HUES6 (cell line): ENCODE measurements around the gene MOCS1.

ENCODE experiments used
- H3K27ac ChIP-seq: 2 replicates; pipeline ENCODE4 v1.7.0; 2013; ENCODE audit warnings: low read depth, mild to moderate bottlenecking, low read length, inconsistent platforms
- H3K27me3 ChIP-seq: 2 replicates; pipeline ENCODE4 v1.6.1; 2013; ENCODE audit warnings: low read length; ENCODE audit not compliant: control insufficient read depth, insufficient read depth
- H3K36me3 ChIP-seq: 2 replicates; pipeline ENCODE4 v1.6.1; 2013; ENCODE audit warnings: low read length; ENCODE audit not compliant: control insufficient read depth, insufficient read depth
- H3K4me1 ChIP-seq: 2 replicates; pipeline ENCODE4 v1.6.1; 2013; ENCODE audit warnings: low read length; ENCODE audit not compliant: control insufficient read depth, insufficient read depth
- H3K4me3 ChIP-seq: 2 replicates; pipeline ENCODE4 v1.5.1; 2013; ENCODE audit warnings: low read depth, low read length
- H3K9ac ChIP-seq: one replicate; pipeline ENCODE4 v1.6.1; 2013; ENCODE audit warnings: mild to moderate bottlenecking, low read length
- H3K9me3 ChIP-seq: 2 replicates; pipeline ENCODE4 v1.6.1; 2013; ENCODE audit warnings: low read depth, low read length; ENCODE audit not compliant: control insufficient read depth, insufficient read depth

Gene MOCS1

DNA sequence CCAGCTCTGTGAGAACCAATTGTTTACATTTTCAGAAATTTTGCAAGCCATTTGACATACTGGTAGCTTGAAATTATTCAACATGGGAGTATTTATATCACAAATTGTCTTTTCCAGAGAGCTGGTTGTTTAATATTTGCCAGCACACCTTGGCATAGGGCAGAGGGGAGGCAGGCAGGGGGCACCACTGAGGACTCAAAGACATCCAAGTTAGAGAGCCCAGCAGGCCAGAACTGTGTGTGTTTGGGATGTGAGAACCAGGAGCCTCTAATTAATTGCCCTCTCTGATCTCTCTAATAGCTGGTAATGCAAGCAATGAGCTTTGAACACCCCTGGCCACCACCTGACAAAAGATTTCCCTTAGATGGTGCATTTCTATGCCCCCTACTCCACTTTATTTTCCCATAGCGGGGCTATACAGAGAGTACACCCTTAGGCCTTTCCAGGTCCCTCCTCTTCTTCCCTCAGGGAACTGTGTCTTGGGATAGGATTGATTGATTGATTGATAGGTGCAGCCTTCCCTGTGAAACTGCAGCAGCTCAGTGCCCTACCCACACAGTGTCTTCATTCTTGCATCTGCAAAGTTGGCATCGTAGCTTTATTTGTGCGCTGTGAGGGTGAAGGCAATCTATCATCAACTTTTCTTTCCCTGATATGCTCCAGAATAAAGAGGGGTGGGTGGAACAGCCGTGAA is 29.2 kb downstream of the MOCS1 start:
- H3K4me1 ChIP-seq: no peaks in the 10 kb centered on the region
- no peaks in the 10 kb centered on the region for H3K9me3 ChIP-seq
- no peak overlapping the region for H3K4me3 ChIP-seq
- H3K27ac ChIP-seq: no peak overlapping the region
- peaks cover 23% of the 10 kb centered on the region for H3K36me3 ChIP-seq
- no peaks in the 10 kb centered on the region for H3K27me3 ChIP-seq
- H3K9ac ChIP-seq: no peak overlapping the region

DNA sequence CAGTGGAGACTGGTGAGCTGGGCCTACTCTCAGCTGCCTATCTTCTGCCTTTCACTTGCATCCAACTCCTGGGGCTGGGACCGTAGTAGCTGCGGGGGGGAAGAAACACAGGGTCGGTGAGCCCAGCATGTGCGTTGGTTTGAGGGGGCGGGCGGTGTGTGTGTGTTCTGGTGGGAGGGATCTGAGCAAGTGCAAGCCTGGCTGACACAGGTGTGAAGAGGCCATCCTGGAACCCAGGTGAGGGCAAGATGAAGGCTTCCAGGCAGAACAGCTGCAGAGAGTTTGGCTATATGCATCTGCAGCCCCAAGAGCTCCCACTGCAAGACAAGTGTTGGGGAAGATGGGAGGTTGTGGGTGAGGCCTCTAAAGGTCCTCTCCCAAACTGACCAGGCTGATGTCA is 30.6 kb downstream of the MOCS1 start:
- H3K36me3 ChIP-seq: peaks cover 13% of the 10 kb centered on the region
- no peaks in the 10 kb centered on the region for H3K9me3 ChIP-seq
- H3K27ac ChIP-seq: no peak overlapping the region
- H3K4me3 ChIP-seq: no peak overlapping the region
- H3K9ac ChIP-seq: no peak overlapping the region
- H3K4me1 ChIP-seq: 0 out of 2 replicates have a peak, but pooled peaks cover 2% of the 10 kb centered on the region
- no peaks in the 10 kb centered on the region for H3K27me3 ChIP-seq

DNA sequence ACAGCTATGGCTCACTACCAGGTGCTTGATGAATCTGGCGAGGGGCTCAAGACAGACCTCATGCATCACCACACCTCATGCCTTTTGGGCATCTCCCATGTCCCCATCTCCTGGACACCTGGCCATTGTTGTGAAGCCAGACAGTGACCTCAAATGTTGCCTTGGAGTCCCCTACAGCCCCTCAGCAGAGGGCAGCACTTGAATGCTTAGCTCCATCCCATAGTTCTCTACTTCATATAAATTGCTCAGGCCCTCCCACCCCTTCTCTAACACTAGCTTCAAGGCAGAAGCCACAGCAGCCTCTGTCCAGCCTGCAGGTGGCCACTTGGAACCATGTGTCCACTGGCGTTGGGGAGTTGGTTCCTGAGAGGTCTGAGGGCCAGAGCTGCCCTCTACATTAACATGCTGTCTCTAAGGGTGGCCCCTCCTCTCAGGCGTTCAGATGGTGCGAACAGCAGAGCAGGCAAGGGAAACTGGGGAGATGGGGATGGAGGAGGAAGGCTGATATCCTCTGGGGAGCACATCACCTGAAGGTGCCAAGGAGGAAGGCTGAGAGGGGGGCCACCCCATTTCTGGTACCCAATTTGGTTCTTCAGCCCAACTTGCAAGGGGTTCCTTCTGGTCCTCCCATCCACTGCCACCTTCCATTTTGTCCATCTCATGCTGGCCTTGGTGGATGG is 31.3 kb downstream of the MOCS1 start:
- Histone ChIP-seq H3K9ac (no peak overlapping the region), H3K4me3 (no peak overlapping the region), H3K27ac (no peak overlapping the region), H3K27me3 (no peaks in the 10 kb centered on the region), H3K4me1 (peaks cover 7% of the 10 kb centered on the region), H3K36me3 (peaks cover 12% of the 10 kb centered on the region), H3K9me3 (no peaks in the 10 kb centered on the region)

DNA sequence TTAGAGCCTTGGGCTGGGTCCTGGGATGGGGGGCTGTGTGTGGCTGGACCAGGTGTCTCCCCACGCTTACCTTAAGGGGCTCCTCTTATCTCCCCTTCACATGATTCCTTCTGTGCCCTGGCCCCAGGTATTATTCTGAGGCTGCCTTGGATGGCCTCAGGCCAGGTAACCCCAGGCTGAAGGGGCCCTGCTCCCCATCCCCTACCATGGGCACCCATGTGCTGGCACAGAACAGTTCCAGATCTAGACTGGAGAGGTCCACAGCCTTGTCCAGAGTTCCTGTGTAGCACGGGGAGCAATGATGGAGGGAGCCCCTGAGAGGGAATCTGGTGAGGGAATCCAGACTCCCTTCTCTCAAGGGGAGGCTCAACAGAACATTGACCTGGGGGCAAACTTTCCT is 32.1 kb downstream of the MOCS1 start:
- Histone ChIP-seq H3K27ac (no peak overlapping the region), H3K36me3 (peaks cover 12% of the 10 kb centered on the region), H3K9me3 (no peaks in the 10 kb centered on the region), H3K4me3 (no peak overlapping the region), H3K9ac (no peak overlapping the region), H3K4me1 (peaks cover 15% of the 10 kb centered on the region), H3K27me3 (no peaks in the 10 kb centered on the region)

DNA sequence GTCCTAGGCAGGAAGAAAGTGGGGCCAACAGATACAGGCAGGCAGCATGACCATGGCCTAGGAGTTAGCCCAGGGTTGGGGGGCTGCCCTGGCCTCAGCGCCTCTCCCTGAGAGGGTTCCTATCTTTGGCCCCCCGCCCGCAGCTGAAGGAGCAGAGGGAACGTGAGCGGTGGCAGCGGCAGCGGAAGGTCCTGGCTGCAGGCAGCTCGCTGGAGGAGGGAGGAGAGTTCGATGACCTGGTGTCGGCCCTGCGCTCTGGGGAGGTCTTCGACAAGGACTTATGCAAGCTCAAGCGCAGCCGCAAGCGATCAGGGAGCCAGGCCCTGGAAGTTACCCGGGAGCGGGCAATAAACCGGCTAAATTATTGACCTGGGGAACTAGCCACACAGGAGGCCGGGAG is 32.6 kb downstream of the MOCS1 start:
- Histone ChIP-seq H3K36me3 (peaks cover 11% of the 10 kb centered on the region), H3K27me3 (no peaks in the 10 kb centered on the region), H3K9ac (no peak overlapping the region), H3K4me3 (no peak overlapping the region), H3K4me1 (peaks cover 16% of the 10 kb centered on the region), H3K27ac (no peak overlapping the region), H3K9me3 (no peaks in the 10 kb centered on the region)

DNA sequence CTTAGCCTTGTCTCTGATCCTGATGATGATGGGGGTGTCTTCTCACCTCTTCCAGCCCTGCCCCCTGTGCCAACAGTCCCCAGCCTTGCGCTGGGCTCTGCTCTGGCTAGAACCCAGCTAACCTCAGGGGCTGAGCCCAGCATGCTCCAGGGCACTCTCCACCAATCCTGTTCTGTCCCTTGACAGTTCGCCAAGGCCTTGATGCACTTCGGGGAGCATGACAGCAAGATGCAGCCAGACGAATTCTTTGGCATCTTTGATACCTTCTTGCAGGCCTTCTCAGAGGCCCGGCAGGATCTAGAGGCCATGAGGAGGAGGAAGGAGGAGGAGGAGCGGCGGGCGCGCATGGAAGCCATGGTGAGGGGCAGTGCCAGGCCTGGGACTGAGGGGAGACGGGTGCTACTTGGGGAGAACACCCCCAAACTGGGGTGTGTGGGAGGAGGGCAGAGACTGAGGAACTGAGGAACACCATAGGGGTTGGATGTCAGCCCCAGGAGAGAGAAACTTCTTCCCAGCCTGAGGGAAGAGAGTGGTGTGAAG is 33.1 kb downstream of the MOCS1 start:
- peaks cover 16% of the 10 kb centered on the region for H3K4me1 ChIP-seq
- H3K4me3 ChIP-seq: no peak overlapping the region
- no peaks in the 10 kb centered on the region for H3K27me3 ChIP-seq
- no peak overlapping the region for H3K27ac ChIP-seq
- peaks cover 6% of the 10 kb centered on the region for H3K36me3 ChIP-seq
- H3K9me3 ChIP-seq: no peaks in the 10 kb centered on the region
- no peak overlapping the region for H3K9ac ChIP-seq

DNA sequence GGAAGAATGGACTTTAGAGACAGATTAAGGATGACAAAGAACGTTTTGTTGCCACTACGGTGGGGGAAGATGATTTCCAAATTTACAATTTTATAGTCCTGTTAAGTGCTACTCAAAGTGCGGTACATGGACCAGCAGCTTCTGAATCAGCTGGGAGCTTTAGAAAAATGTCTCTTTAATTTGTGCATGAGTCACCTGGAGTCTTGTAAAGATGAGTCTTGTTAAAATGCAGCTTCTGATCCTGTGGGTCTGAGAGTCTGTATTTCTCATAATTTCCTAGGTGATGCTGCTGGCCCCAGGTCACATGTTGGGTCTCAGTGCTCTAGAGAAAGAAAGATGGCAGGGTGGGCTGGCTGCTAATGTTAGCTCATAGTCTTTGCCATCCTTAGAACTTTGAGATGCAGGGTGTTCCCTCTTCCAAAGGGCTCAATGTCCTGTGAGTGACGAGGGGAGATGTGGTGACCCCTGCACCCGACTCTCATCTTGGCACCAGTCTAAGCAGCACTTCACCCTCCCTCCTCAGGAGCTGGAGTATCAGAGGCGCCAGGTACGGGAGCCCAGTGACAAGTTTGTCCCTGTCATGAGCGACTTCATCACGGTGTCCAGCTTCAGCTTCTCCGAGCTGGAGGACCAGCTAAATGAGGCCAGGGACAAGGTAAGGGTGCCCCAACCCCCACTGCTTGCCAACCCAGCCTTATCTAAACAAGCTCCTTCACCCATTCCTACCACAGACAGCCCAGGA is 34.5 kb downstream of the MOCS1 start:
- no peak overlapping the region for H3K9ac ChIP-seq
- no peaks in the 10 kb centered on the region for H3K27me3 ChIP-seq
- H3K27ac ChIP-seq: no peak overlapping the region
- no peak overlapping the region for H3K4me3 ChIP-seq
- H3K4me1 ChIP-seq: peaks cover 16% of the 10 kb centered on the region
- no peaks in the 10 kb centered on the region for H3K36me3 ChIP-seq
- H3K9me3 ChIP-seq: no peaks in the 10 kb centered on the region

DNA sequence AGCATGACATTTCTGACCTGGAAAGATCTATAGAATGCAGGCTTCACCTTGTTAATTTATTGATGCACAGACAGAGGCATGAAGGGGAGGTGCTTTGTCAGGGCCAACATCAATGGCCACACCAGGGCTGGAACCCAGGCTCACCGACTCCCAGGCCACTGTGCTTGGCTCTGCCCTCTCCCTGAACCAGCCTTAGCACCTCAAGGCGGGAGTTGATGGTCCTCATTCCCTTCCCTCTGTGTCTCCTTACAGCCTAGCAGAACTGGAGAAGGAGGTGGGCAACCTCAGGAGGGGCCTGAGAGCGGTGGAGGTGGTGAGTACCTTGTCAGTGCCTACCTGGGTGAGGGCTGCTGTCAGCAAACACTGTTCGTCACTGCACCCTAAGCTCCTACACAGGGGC is 35.6 kb downstream of the MOCS1 start:
- Histone ChIP-seq H3K36me3 (no peaks in the 10 kb centered on the region), H3K9me3 (no peaks in the 10 kb centered on the region), H3K4me3 (no peak overlapping the region)

DNA sequence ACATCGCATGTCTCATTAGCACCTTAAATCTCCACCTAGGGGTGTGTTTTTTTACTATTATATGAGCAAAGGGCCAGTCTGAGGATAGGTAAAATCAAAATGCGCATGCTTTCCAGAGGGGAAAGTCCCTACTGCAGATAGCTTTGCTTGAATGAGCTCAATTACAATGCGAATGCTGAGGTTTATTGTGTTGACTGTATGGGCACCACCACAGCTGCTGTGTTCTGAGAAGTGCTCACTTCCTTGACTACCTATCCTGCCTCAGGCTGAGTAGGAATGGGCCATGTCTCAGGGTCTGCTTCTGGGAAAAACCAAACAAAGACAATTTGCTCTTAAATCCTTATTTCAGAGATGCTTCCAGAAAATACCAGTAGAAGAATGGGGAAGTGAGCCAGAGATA is 36.6 kb downstream of the MOCS1 start:
- Histone ChIP-seq H3K27ac (no peak overlapping the region), H3K4me1 (peaks cover 16% of the 10 kb centered on the region), H3K36me3 (no peaks in the 10 kb centered on the region), H3K9ac (no peak overlapping the region), H3K27me3 (no peaks in the 10 kb centered on the region), H3K9me3 (no peaks in the 10 kb centered on the region), H3K4me3 (no peak overlapping the region)

More for the DNA sequence above, 35.6 kb downstream of the MOCS1 start:
- no peak overlapping the region for H3K27ac ChIP-seq
- H3K4me1 ChIP-seq: peaks cover 16% of the 10 kb centered on the region
- H3K27me3 ChIP-seq: no peaks in the 10 kb centered on the region
- H3K9ac ChIP-seq: no peak overlapping the region

DNA sequence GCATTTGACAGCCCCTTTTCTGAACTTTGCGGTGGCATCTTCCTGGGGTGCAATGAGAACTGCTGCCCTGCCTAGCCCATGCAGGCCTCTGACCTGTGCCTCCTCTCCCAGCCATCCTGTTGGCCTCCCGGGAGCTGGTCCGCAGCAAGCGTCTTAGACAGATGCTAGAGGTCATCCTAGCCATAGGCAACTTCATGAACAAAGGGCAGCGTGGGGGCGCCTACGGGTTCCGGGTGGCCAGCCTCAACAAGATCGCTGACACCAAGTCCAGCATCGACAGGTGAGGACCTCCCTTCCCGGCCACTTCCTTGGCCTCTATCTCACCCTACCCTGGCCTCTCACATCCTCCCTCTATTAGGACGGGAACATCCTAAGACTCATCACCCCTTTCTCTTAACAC is 37.6 kb downstream of the MOCS1 start:
- Histone ChIP-seq H3K4me3 (no peak overlapping the region), H3K4me1 (peaks cover 16% of the 10 kb centered on the region), H3K36me3 (no peaks in the 10 kb centered on the region), H3K27ac (no peak overlapping the region), H3K9ac (no peak overlapping the region), H3K27me3 (no peaks in the 10 kb centered on the region), H3K9me3 (no peaks in the 10 kb centered on the region)

DNA sequence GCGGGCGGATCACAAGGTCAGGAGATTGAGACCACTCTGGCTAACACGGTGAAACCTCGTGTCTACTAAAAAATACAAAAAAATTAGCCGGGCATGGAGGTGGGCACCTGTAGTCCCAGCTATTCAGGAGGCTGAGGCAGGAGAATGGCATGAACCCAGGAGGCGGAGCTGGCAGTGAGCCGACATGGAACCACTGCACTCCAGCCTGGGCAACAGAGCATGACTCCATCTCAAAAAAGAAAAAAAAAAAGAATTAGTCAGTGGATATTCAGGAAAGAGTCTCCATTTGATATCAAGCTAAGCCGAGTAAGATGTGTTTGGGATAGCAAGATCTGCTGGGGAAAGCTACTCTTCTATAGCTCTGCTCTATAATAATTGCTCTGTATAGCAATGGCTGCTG is 41.0 kb downstream of the MOCS1 start:
- Histone ChIP-seq H3K4me3 (no peak overlapping the region), H3K36me3 (no peaks in the 10 kb centered on the region), H3K27me3 (no peaks in the 10 kb centered on the region), H3K4me1 (peaks cover 12% of the 10 kb centered on the region), H3K9me3 (no peaks in the 10 kb centered on the region), H3K9ac (no peak overlapping the region), H3K27ac (no peak overlapping the region)
